ENCODE data around the gene PTPRN2. TPM values are rescaled to one million over a fixed set of nuclear protein-coding genes. Genes with fewer than 3 reads are reported as not detected.

PTPRN2 gene
- total and polyA plus RNA-seq, 2 of the 8 experiments (the other 6 are each of a cell fraction or from before 2014, with no cell fraction given), result 2.6 to 4.5 TPM

- TF ChIP-seq CHD7 (IDR thresholded peaks at IDR 0.05; ENCODE audit: insufficient replicate concordance, low read length), result no peak
- no peak for TF ChIP-seq SIRT6 (IDR thresholded peaks at IDR 0.05; ENCODE audit: low read length)
- no peak for TF ChIP-seq USF2 (IDR thresholded peaks at IDR 0.05; ENCODE audit: low read length)
- TF ChIP-seq GTF2F1 (IDR thresholded peaks at IDR 0.05; ENCODE audit: borderline replicate concordance, low read depth, low read length), result no peak
- no peak for TF ChIP-seq BRCA1 (IDR thresholded peaks at IDR 0.05; ENCODE audit: low read depth, low read length)
- no peak for TF ChIP-seq TAF7 (optimal IDR thresholded peaks at IDR 0.05; ENCODE audit: borderline replicate concordance, low read depth, low read length)
- TF ChIP-seq PHF8 (conservative IDR thresholded peaks at IDR 0.05; ENCODE audit: low read depth, low read length), result no peak
Measured at GRCh38 chr7:158273138-158273651, 314.4 kb downstream of the PTPRN2 start (continued).

All from H1 (cell line).